ENCODE measurements around the gene ARPC5L. TPM values are rescaled to one million over a fixed set of nuclear protein-coding genes. Genes with fewer than 3 reads are reported as not detected.

Gene ARPC5L
- total RNA-seq, 1 donor = 14.2 TPM

DNA sequence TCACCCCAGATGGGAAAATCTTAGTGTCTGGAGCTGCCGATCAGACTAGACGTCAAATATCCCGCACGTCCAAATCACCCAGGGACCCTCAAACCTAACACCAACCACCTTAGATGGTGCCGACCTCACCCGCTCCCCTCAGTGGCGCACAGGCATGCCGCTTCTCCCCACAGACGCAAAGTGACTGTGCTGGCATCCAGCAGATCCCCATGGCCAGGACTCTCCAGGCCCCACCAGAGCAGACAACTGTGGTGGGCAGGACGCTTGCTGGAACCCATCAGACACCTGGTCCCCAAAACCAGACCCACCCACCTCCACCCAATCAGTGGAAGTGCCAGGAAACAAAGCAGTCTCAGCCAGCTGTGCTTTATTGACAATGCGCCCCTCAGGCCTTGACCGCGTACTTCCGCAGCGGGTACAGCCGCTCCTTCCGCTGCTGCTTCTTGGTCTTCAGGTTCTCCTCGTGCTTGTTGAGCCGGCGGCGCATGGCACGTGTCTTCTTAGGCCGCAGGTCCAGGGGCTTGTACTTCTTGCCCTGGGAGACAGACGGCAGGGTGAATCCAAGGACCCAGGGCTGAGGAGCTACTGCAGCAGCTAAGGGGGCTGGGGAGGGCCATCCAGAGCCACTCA is 4.3 kb upstream of the ARPC5L start:
- no peak overlapping the region for H3K4me3 ChIP-seq (ENCODE audit: low read depth, low read length)
- TF ChIP-seq, protein P1, sequence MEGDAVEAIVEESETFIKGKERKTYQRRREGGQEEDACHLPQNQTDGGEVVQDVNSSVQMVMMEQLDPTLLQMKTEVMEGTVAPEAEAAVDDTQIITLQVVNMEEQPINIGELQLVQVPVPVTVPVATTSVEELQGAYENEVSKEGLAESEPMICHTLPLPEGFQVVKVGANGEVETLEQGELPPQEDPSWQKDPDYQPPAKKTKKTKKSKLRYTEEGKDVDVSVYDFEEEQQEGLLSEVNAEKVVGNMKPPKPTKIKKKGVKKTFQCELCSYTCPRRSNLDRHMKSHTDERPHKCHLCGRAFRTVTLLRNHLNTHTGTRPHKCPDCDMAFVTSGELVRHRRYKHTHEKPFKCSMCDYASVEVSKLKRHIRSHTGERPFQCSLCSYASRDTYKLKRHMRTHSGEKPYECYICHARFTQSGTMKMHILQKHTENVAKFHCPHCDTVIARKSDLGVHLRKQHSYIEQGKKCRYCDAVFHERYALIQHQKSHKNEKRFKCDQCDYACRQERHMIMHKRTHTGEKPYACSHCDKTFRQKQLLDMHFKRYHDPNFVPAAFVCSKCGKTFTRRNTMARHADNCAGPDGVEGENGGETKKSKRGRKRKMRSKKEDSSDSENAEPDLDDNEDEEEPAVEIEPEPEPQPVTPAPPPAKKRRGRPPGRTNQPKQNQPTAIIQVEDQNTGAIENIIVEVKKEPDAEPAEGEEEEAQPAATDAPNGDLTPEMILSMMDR (IDR thresholded peaks at IDR 0.05; ENCODE audit: insufficient read depth, low read depth, low read length) = no peak
- no peak for DNase-seq (ENCODE audit: low read depth)

DNA sequence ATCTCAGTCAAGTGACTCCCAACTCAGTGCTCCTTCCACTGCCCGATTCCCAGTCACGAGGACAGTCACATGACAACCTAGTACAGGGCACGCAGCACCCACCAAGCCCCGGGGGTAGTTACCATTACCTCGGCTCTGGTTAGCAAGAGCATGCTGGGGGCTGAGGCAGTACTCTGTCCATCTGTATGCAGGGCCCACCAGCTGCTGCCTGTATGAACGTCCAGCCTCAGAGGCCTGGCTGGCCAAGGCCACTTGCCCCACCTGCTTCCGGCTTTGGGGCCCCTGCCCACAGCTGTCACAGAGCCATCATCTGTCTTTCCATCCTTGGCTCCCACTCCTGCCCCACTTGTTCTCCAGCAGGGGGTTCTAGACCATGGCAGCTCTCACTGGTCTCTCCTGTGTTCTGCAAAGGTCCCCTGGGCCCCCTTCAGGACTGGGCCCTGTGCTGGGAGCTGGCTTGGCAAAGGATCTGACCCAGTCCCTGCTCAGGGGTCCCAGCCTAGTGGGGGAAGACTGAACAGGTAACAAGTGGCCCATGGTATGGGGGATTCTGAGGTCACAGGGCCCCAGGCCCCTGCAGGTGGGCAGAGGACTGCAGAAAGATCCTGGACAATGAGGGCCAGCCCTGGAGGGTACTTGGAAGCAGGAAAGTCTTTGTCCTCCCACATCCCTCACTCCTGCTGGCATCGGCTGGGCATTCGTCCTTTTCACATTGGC is 3.4 kb upstream of the ARPC5L start:
- DNase-seq (ENCODE audit: low read depth) = no peak
- no peak overlapping the region for H3K4me3 ChIP-seq (ENCODE audit: low read depth, low read length)
- TF ChIP-seq, protein P1 (IDR thresholded peaks at IDR 0.05; ENCODE audit: insufficient read depth, low read depth, low read length) = no peak

DNA sequence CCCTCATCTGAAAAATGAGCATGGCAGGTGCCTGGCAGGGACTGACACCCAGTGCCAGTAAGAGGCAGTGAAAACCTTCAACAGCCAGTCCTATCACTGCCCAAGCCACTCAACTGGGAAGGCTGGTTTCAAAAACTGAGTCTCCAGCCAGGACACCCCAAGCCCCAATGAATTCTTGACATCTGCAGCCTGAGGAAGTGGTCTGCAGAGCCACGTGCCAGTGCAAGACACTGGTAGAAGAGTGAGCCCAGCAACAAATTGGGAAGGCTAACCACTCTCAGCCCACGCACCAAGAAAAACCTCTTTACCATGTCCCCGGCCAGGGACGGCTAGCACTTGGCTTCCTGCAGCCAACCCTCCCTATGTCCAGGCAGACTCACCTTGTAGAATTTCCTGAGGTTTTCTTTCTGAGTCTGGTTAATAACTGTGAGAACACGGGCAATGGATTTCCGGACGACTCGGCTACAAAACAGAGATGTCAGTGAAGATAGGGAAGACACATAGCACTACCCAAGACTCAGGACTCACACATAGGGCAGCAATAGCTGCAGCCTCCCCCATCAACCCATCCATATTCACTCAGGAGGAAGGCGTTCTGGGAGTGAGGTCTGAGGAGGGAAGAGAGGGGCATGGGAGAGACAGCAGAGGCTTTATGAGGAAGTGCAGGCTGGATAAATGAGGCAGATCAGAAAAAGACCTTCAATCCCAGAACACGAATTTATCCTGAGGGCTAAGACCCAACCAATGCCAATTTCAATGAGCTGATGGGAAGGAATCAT is 1.9 kb upstream of the ARPC5L start:
- DNase-seq (ENCODE audit: low read depth) = no peak
- TF ChIP-seq, protein P1 (IDR thresholded peaks at IDR 0.05; ENCODE audit: insufficient read depth, low read depth, low read length) = no peak
- peak overlapping the region; percentile 85 for H3K4me3 ChIP-seq (ENCODE audit: low read depth, low read length)

DNA sequence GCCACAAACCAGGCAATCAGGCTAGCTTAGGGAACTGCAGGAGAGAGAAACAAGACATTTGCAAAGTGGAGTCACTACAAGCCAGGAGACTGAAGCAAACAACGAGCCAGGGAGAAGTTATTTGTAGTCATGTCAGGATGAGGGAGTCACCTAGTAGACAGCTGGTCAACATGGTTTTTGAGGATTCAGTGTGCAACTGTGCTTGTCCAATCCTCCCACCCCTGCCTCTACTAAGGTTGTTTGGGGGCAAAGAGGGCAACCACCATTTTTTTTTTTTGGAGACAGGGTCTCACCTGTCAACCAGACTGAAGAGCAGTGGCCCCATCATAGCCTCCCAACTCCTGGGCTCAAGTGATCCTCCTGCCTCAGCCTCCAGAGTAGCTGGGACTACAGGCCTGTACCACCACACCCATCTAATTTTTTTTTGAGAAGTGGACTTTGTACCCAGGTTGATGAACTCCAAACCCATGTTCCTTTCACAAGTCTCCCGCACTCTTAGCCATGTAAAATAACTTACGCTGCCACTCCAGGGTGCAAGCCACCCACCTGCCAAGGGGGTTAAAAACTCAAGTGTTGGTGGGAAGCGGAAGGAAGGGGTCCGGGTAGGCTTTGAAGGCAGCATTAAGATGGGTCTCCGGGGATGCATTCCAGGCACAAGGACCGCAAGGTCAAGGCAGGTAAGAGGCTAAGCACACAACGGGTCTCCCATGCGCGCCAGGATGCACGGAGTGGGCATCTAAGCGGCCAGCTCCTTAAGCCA is 1.2 kb upstream of the ARPC5L start:
- TF ChIP-seq, protein P1 (IDR thresholded peaks at IDR 0.05; ENCODE audit: insufficient read depth, low read depth, low read length) = no peak
- no peak for DNase-seq (ENCODE audit: low read depth)
- peak overlapping the region; percentile 85 for H3K4me3 ChIP-seq (ENCODE audit: low read depth, low read length)

DNA sequence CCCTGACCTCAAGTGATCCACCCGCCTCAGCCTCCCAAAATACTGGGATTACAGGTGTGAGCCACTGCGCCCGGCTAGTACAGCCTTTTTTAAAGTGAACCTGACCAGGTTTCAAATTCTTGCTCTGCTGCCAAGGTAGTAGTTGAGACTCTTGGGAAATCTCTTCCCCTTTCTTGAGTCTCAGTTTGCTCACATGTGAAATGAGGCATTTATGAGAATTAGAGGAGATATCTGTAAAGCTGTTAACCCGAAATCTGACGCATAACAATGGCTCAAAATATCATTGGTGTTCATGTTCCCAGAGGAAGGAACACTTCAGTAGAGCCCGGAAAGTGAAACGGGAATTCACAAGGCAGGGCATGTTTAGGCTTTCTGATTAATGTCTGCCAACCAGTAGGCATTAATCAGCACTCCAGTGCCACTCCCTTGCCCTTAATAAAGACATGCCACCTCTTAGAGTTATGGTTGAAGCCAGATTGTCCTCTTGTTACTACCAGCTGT is 1.5 kb downstream of the ARPC5L start:
- TF ChIP-seq, protein P1 (IDR thresholded peaks at IDR 0.05; ENCODE audit: insufficient read depth, low read depth, low read length) = no peak
- DNase-seq (ENCODE audit: low read depth) = no peak
- H3K4me3 ChIP-seq (ENCODE audit: low read depth, low read length) = no peak overlapping the region
